Brain pericyte (primary cell): Measurements from ENCODE around the gene BBS9.
A peak's percentile ranks its signal among the peaks of the same experiment; 100 is the strongest.
"Not testable (repeated sequence)": the region's sequence is repeated elsewhere in the genome, so short reads cannot be mapped to it uniquely, and the experiment has no call there.

Source experiments
- DNase-seq: peaks from one replicate; pipeline ENCODE4 v3.0.0-alpha.2; 2012; ENCODE audit warnings: low read depth, low spot score

The BBS9 gene

DNA sequence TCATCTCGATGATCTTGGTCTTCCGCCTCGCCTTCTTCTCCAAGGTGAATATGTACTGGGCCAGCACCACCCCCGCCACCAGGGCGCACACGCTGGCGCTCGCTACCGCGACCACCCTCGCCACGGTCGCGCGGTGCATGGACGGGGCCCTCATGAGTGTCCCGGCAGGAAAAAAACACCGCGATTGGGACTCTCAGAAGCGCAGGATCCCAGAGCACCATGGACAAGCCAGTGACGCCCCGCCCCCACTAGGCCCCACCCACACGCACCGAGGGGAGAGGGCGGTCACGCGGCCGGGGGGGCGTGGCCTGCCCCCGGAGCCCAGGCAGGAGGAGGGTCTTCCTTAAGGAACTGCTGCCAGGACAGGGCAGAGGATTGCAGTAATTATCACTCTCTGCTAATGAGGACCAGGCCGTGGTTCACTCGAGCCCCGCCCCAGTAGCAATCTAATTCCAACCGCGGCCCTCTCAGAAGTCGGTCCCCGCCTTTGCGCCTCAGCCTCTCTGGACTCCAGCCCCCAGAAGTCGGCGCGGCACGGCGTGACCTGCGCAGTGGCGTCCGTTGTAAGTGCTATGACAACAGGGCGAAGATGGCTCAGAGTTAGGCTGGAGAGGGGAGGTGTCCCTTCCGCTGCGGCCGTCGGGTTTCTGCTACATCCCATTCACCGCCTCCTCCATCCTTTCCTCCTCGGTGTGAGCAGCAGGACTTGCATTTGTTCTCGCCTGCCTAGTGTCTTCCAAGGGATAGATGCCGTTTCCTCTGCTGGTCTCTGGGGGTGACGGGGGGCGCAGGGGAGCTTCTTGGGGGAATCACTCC lies at the start of gene BBS9:
BBS9 (plus strand) TSS at position 575 of the 816 bp plus-strand sequence. CDS start 16,689 bp downstream, outside the sequence.
- peak; percentile 79 for DNase-seq

DNA sequence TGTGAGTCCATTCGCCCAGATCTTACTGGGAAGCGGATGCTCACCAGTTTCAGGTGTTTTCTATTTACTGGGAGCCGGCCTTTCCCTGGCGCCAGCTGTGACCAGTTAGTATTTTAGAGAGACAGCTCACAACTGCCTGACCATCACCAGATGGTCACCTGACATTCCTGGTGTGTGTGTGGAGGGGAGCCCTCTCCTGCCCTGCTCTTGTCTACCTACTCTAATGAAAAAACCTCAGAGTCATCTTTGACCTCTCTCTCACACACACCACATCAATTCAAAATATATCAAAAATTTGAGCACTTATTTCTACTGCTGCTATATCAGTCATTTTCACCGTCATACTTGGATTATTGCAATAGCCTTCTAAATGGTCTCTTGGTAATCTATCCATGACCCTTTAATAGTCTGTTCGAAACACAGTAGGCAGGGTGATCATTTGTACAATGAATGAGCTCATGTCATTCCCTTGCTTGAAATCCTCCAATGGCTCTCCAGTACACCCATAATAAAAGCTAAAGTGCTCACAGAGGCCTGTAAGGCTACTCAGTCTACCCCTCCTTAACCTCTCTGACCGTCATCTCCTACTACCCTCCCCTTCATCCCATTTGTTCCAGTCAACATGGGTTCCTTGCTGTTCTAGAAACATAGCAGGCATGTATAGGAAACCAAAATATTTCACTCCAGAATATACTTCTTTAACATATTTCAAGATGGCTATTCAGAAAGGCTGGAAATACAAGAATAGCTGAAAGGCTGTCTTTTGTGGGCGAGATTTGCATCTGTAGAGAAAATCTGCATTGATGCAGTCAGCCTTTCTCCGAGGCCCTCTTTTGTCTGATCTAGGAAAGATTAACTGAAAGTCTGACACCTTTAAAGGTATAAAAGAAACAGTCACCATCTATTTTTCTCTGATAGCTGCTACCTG lies 49.3 kb upstream of the BBS9 start:
- no peak for DNase-seq

DNA sequence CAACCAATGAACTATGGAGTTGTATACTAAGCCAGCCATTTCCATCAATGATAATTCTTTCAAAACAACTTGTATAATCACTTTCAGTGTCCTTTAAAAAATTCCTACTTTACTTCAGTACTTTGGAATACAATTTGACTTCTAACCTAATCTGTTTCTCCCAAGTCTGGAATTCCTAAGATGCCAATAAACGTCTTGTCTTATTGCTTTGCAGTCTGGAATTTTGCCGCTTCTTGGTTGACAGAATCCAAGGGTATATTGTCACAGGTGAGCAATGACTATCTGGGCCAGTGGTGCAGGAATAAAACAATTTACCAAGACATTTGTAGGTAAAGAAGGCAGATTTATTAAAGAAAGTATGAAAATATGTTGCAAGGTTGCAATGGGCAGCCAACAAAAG lies 42.0 kb upstream of the BBS9 start:
- DNase-seq: no peak

DNA sequence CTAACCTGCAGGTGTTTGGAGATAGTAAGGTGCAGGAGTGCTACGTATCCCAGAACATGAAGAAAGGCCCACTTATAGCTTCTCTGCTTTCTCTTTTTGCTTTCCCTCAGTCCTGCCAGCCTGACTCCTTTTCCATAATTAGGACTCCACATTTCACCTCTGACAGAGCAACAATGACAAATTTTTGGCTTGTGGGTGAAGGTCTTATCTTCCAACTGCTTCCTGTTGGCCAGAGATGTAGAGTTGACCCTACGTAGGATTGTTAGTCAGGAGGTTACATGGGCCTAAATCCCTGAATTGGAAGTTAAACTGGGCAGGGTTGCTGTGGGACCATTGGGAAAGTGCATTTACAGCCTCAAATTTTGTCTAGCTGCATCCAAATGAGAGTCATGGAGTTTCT lies 41.5 kb upstream of the BBS9 start:
- no peak for DNase-seq

DNA sequence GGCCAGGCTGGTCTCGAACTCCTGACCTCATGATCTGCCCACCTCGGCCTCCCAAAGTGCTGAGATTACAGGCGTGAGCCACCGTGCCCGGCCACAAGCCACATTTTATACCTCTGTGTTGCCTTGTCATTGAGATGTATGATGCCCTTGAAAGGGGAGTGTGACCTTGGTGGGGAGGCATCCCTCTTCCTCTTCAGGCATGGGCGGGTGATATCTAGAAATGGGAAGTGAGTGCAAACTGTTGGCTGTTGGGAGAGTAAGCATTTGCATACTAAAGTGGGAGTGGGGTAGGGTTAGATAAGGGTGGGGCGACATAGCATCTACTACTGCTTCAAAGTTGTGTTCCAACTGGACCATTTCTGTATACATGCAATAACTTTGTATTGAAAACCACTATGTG lies 40.2 kb upstream of the BBS9 start:
- DNase-seq: no peak

DNA sequence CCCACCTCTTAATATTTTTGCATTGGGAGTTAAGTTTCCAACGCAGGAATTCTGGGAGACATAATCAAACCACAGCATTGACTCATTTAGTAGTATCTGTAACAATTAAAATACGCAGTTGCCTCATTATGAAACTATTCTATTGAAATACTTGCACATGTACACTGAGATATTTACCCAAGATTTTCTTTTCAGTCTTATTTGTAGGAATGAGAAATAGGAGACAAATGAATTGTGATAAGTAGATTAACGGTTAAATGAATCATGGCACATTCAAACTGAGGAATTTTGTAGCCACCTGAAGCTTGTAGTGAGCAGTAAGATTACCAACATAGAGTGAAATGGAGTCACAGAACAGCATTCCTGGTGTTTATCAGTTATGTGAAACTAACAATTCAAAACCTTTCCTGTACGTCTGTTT lies 38.2 kb upstream of the BBS9 start:
- DNase-seq: no peak

DNA sequence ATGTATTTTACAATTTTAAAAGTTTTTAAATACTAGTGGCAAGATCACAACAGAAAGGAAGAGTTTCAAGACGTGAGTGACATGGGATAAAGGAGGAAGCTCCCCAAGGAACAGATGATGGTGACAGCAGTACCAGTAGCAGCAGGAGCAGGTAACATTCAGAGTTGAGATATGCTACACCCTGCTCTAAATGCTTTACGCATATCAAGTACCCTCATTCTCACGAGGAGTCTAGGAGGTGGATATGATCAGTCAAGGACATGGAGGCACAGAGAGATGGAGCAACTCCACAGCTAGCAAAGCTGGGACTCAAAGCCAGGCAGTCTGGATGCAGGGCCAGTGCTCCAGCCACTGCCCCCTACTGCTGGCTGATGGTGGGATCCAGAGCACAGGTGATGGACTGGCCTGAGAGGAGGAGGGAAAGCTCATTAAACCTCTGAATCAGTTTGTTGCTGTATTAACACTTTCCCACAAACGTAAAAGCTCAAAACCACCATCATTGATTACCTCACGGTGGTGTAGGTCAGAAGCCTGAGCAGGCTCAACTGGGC lies 37.6 kb upstream of the BBS9 start:
- DNase-seq: no peak

DNA sequence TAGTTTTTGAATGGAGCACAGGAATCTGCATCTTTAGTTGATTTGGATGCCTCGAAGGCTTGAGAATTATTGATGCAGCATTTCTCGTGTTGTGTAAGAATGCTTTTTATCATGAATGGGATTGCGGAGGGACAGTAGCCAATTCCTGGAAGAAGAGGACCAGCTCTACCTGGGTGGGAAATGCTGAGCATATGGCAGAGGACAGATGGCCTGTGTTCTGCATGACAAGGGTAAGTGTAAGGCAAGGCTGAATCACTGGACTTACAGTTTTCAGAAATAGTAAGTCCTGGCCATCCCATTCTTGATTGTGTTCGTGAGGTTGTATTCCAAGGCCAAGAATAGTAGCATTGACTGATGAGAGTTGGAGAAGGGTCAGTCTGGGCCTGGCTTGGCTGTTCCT lies 36.1 kb upstream of the BBS9 start:
- DNase-seq: no peak

DNA sequence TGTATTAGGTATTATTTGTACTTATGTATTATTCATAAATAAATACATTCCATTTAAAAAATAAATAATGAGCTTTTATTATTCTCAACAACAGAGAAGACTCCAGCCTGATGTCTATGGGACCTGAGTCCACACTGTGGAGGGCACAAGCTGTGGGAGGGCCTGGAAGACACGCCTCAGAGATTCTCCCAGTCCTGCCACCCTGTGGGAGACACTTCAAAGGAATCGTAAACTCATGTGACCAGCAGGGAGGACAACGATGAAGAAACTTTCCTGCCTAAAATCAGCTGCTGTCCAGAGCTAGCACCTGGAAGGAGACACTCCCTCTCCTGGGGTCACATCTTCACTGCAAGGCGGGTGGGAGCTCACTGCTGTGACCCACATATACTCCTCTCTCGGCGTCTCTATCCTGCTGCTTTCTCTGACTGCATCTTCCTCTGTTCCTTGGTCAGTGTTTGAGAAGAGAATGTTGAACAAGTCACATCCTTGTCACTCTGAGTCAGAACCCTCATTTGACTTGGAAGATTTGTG lies 34.6 kb upstream of the BBS9 start:
- DNase-seq: not testable (repeated sequence)

DNA sequence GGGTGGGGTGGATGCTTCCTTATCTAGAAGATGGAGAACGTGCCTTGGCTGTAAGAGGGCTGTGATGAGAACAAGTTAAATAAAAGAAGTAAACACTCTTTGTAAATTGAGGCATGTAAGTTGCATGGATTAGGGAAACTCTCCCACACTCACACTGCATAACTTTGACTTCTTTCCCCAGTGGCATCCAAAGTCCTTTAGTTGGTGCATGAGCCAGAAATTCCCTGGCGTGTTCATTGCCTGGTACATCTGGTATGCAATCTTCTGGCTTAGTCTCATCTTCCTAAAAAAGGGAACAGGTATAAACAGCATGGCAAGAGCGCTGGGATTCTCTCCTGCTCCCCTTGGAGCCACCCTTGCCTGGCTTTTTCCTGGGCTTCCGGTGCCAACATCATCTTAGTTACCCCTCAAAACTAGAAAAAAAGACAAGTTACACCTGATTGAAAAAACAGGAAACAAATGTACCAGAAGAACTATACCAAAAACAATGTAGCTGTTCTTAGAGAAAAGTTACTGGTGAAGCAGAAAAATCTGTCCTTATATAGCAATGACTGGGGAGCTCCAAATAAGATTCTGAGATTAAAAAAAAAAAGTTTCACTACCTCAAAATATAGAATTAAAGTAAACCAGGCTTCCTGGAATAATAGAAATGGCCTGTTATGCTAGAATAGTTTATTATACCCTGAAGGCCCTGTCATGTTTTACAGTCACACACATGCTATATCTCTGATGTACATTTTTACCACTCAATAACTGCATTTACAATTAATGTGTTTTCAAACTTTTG lies 30.0 kb upstream of the BBS9 start:
- no peak for DNase-seq

DNA sequence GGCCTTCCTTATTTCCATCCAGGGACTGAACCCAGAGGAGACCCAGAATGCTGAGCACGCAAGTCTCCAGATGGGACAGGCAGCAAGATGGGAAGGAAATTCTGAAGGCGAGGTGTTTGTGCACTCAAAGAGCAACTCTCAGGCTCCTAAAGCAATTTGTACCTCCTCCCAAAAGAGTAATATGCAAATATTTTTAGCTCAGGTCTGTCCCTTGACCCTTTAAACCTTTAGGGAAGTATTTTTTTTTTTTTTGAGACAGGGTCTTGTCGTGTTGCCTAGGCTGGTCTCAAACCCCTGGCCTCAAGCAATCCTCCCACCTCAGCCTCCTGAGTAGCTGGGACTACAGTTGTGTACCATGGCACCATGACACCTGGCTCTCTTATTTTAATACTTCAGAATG lies 28.6 kb upstream of the BBS9 start:
- no peak for DNase-seq

DNA sequence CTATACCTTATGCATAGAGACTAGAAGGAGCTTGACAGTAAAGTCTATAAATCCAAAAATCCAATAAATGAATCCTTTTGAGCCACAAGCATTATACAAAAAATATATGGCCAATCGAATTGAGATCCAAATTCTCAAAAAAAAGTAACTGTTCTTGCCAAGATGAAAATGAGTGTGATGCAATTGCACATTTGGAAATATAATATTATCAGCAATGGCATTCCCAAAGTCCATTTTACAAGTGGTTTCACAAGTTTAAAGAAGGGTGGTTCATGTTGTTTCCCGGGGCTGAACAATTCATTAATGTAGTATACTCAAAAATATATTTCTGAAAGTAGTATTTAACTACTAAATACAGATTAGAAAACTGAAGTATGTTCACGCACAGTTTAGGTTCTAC lies 27.5 kb upstream of the BBS9 start:
- DNase-seq: no peak

DNA sequence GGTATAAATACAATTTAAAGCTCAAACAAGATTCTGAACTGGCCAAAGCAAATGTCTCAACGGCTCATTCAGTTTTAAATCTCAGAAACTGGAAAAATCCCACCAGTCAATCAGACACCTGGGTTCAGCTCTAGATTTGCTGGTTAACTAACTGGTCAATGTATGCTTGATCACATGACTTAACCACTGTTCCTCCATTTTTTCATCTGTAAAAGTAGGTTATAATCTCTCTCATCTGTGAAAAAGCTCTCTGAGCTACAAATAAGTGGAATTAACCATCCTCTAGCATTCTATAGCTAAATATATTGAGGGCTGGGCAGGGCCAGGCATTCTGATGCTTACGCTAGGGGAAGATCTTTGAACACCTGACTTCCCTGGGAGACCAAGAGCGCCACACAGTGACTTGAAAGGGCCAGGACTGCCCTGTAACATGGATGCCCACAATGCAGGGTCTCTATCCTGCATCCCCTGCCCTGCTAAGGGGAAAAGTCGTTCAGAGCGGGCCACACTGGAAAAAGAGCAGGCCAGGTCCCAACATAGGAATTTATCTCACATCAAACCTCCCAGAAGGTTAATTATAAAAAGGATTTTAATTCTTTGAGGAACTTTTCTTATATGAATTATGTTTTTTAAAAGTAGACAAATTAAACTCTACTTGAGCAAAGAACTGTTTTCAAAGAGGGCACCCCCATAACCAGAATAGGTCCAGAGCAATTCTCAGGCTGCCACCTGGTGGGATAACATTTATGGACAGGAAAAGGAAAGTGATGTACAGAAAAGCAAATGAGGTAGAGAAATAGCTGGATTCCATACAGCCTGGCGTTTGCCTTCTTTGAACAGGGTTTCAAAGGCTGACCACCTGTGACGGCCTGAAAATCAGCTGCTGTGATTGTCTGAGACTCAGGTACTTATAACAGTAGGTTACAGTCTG lies 22.0 kb upstream of the BBS9 start:
- DNase-seq: no peak

DNA sequence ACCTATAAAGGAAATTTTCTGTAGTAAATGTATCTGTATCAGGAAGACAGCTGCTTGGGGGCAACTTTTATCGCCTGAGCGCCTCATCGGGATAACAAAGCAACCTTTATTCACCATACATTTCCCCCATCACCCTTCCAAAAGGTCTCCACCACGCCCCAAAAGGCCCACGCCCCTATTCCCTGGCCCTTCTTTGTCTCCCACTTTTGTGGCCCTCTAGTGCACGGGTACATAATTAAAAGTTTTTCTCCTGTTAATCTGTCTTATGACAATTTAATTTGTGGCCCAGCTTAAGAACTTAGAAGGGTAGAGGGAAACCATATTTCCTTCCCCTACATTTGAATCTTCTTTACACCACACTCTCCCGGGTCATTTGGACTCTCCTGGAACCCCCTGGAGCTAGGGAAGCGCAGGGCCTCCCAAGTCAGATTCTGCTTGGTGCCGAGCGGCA lies 20.8 kb upstream of the BBS9 start:
- no peak for DNase-seq

DNA sequence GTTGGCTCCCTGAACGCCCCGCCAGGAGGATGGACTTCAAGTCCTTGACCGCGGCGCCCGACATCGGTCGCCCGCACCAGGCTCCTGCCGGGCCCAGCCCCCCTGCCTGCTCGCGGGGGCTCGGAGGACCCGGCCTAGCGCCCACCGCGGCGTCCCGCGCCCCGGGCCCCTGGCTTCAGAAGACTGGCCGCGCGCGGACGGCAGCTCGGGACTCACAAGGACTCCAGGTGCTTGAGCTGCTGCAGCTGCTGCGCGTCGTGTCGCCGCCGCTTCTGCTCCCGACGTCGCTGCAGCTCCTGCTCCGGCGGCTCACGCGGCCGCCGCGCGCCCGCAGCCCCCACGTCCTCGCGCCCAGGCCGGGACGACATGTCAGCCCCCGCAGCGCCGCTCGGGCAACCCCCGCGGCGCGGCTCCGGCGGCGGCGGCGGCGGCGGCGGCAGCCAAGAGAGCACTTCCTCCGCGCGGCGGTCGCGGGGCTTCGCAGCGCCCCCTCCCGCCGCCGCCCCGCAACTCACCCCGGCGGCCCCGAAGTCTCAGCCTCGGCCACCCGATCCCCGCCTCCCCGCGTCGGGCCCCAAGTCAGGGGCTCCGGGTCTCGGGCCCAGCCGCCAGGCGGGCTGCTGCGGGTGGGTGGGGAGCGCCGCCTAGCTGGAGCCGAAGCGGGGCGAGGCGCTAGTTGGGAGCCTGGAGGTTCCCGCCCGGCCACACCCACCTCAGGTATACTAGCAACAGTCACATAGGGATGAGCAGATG lies 20.2 kb upstream of the BBS9 start, which contains the start of gene RP9:
RP9 (minus strand) TSS at position 400 of the 753 bp plus-strand sequence; CDS start at position 368, 32 bp downstream.
- no peak for DNase-seq

DNA sequence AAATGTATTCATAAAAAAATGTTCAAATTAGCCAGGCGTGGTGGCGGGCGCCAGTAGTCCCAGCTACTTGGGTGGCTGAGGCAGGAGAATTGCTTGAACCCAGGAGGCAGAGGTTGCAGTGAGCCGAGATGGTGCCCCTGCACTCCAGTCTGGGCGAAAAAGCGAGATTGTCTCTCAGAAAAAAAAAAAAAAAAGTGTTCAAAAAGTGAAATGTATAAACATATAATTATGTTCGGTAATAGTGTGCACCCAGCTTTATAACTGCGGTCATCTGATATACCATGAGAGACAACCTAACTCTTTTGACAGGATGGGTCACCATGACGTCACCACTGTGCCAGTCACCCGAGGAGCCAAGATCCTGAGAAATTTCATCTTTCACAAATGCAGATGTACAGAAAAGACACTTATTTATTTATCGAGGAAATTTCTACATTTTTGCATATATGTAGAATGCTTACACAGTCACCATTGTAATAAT lies 19.6 kb upstream of the BBS9 start:
- DNase-seq: no peak

DNA sequence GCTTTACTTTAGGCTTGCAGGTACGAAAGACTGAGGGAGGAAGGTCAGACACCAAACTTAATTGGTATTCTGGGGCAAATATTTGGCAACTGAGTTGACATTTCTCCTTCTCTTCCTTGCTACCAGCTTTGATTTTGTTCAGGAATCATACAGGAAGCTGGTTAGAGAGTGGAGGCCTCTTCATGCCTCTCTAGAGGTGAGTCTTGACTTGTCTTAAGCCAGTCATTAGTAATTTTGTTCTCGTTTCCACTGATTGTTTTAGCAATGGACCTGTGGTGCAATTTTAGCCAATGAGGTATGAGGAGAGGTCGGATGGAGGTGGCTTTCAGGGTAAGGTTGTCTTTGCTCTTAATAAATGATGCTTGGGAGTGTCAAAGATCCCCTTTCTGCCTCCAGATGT lies 17.8 kb upstream of the BBS9 start:
- no peak for DNase-seq

DNA sequence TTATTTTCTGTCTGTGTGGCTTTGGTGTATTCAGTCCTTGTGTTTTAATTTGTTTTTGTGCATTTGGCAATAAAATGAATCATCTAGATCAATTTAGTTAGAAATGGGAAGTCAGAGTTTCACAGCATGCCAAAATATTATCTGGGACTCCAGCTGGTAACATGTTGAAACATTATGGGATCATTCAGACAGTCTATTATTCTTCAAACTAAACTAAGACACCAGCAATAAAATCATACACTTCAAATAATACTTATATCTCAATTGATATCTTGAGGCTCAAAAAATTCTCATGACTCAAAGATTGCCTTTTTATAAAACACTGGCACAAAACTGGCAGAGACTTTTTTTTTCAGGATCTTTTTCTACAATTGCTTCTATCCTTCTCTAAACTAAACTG lies 14.4 kb upstream of the BBS9 start:
- DNase-seq: no peak

DNA sequence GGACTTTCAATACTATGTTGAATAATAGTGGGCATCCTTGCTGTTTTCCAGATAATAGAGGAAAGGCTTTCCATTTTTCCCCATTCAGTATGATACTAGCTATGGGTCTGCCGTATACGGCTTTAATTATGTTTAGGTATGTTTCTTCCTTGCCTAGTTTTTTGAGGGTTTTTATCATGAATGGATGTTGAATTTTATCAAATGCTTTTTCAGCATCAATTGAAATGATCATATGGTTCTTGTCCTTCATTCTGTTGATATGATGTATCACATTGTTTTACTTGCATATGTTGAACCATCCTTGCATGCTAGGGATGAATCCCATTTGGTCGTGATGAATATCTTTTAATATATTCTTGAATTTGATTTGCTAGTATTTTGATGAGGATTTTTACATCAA lies 11.0 kb upstream of the BBS9 start:
- no peak for DNase-seq
